GM12878 (cell line): ENCODE results near the gene RARB. TPM values are rescaled to one million over a fixed set of nuclear protein-coding genes. Genes with fewer than 3 reads are reported as not detected.
A peak's percentile ranks its signal among the peaks of the same experiment; 100 is the strongest.

Source experiments
- ATAC-seq: fragments of 200-7000 bp; cut with Tn5 transposase; 3 replicates; pipeline ENCODE4 v1.9.1; 2020; ENCODE audit warnings: mild to moderate bottlenecking, moderate library complexity
- Bru-seq: library from RNA; stranded (reverse); fragments of 400-500 nt; gene quantifications from one replicate; lab custom pipeline; 2021; lab: Mats Ljungman, UMichigan
- BruChase-seq, 2 experiments: library from RNA; stranded (reverse); fragments of 400-500 nt; gene quantifications; one replicate each; lab custom pipeline; 2021; lab: Mats Ljungman, UMichigan
- BruUV-seq: library from RNA; stranded (reverse); fragments of 400-500 nt; replicated peaks from 2 replicates; lab custom pipeline; 2021; lab: Mats Ljungman, UMichigan
- CTCF ChIA-PET: fragments of 300-600 bp; sonication (Branson Sonifier 250); formaldehyde crosslinking; extraction: SDS; loops from one replicate; lab custom pipeline; 2021; ENCODE audit warnings: inconsistent platforms; lab: Yijun Ruan, JAX
- POLR2A ChIA-PET: fragments of 350-600 bp; formaldehyde crosslinking; extraction: SDS; loops from one replicate; lab custom pipeline; 2021; ENCODE audit warnings: inconsistent platforms; lab: Charles Lee
- RAD21 ChIA-PET: fragments of 300-600 bp; sonication (Branson Sonifier 250); formaldehyde crosslinking; loops from one replicate; lab custom pipeline; 2023; ENCODE audit warnings: antibody characterized with exemption; ENCODE audit not compliant: unreplicated experiment; lab: Charles Lee
- SMC1A ChIA-PET: fragments of 300-600 bp; sonication (Branson Sonifier 250); formaldehyde crosslinking; loops from one replicate; lab custom pipeline; 2023; ENCODE audit not compliant: unreplicated experiment, uncharacterized antibody; lab: Charles Lee
- DNase-seq: peaks from one replicate; pipeline ENCODE4 v3.0.0-alpha.2; 2011; ENCODE audit warnings: low read depth, low spot score
- FAIRE-seq: peaks from 3 replicates; lab custom pipeline; 2011; peaks lifted over from hg19 to GRCh38; lab: Jason Lieb, UNC
- H2AFZ ChIP-seq: 2 replicates; pipeline ENCODE4 v1.6.0; 2011; ENCODE audit warnings: low read depth, low read length, control low read depth; ENCODE audit not compliant: control insufficient read depth
- H3K27ac ChIP-seq: 2 replicates; pipeline ENCODE4 v1.5.1; 2011; ENCODE audit warnings: control low read depth; ENCODE audit not compliant: control insufficient read depth, insufficient read depth
- H3K27me3 ChIP-seq, 2 experiments: replicated peaks in 1 of 2; 2 replicates each; pipeline versions ENCODE4 v1.6.0 to v1.6.1; 2011; ENCODE audit warnings: low read length in 1 of 2; ENCODE audit not compliant: control insufficient read depth in 2 of 2, insufficient read depth in 2 of 2
- H3K36me3 ChIP-seq, 2 experiments: 2 replicates each; pipeline ENCODE4 v1.5.1; 2011; ENCODE audit warnings: low read length in 1 of 2; ENCODE audit not compliant: control insufficient read depth in 2 of 2, insufficient read depth in 2 of 2
- H3K4me1 ChIP-seq: 2 replicates; pipeline ENCODE4 v1.6.1; 2011; ENCODE audit warnings: mild to moderate bottlenecking, low read length, moderate library complexity, mixed read lengths; ENCODE audit not compliant: control insufficient read depth, insufficient read depth
- H3K4me2 ChIP-seq: 2 replicates; pipeline ENCODE4 v1.6.0; 2011; ENCODE audit warnings: control low read depth; ENCODE audit not compliant: control insufficient read depth, insufficient read depth
- H3K4me3 ChIP-seq: fragments of 200-600 bp; sonication (generic); 2 replicates; pipeline ENCODE4 v1.5.1; 2016
- H3K79me2 ChIP-seq: 2 replicates; pipeline ENCODE4 v1.6.0; 2011; ENCODE audit warnings: low read length; ENCODE audit not compliant: control insufficient read depth, insufficient read depth
- H3K9ac ChIP-seq: 2 replicates; pipeline ENCODE4 v1.8.0; 2011; ENCODE audit warnings: low read length, control low read depth, mixed read lengths; ENCODE audit not compliant: control insufficient read depth, insufficient read depth
- H3K9me3 ChIP-seq: replicated peaks from 3 replicates; pipeline ENCODE4 v1.5.1; 2011; ENCODE audit warnings: mild to moderate bottlenecking, low read length; ENCODE audit not compliant: control insufficient read depth, insufficient read depth
- H4K20me1 ChIP-seq: 2 replicates; pipeline ENCODE4 v1.6.0; 2011; ENCODE audit not compliant: control insufficient read depth, insufficient read depth
- CBX3 ChIP-seq: fragments of 200-600 bp; sonication (generic); IDR thresholded peaks from 2 replicates; pipeline ENCODE4 v1.6.1; 2016; ENCODE audit warnings: low read depth, borderline replicate concordance
- MEF2B ChIP-seq: fragments of 450-650 bp; IDR thresholded peaks from 2 replicates; pipeline ENCODE4 v1.6.1; 2018; ENCODE audit warnings: mild to moderate bottlenecking, moderate library complexity; ENCODE audit not compliant: partially characterized antibody, poor library complexity, severe bottlenecking
- MYB ChIP-seq: fragments of 150-350 bp; IDR thresholded peaks from 2 replicates; pipeline ENCODE4 v1.6.1; 2014; ENCODE audit warnings: mild to moderate bottlenecking, low read depth, low read length, borderline replicate concordance
- NFIC ChIP-seq: IDR thresholded peaks from 2 replicates; pipeline ENCODE4 v1.6.1; 2012; ENCODE audit warnings: low read depth, mild to moderate bottlenecking, inconsistent platforms, low read length, moderate library complexity
- PML ChIP-seq: IDR thresholded peaks from 2 replicates; pipeline ENCODE4 v1.6.1; 2012; ENCODE audit warnings: low read length, inconsistent platforms
- POLR2A ChIP-seq: IDR thresholded peaks from 2 replicates; pipeline ENCODE4 v1.6.1; 2011; ENCODE audit warnings: low read depth, mild to moderate bottlenecking, low read length
- RFX5 ChIP-seq: IDR thresholded peaks from 2 replicates; pipeline ENCODE4 v1.6.1; 2011; ENCODE audit warnings: low read depth, low read length, improper control_type of control experiment
- SREBF2 ChIP-seq: IDR thresholded peaks from 2 replicates; pipeline ENCODE4 v1.6.1; 2012; ENCODE audit warnings: mild to moderate bottlenecking, low read length
- STAT1 ChIP-seq: fragments of 450-650 bp; conservative IDR thresholded peaks from 2 replicates; pipeline ENCODE4 v1.6.1; 2014; ENCODE audit warnings: antibody characterized with exemption, mild to moderate bottlenecking
- TBL1XR1 ChIP-seq: IDR thresholded peaks from 2 replicates; pipeline ENCODE4 v1.6.1; 2012; ENCODE audit warnings: low read depth, low read length, improper control_type of control experiment
- ZNF24 ChIP-seq: fragments of 450-650 bp; IDR thresholded peaks from 2 replicates; pipeline ENCODE4 v1.6.1; 2017; ENCODE audit warnings: antibody characterized with exemption, mild to moderate bottlenecking
- WGBS: methylation state at CpG from one replicate; pipeline ENCODE4 v1.1.6; 2016; ENCODE audit warnings: low lambda C conversion rate; ENCODE audit not compliant: insufficient replicate concordance, insufficient coverage; ENCODE audit errors: missing lambda C conversion rate; 5-methylcytosine and 5-hydroxymethylcytosine counted together
- in situ Hi-C: fragments of 300-500 bp; cut with MboI; formaldehyde crosslinking; loops from 9 replicates; pipeline ENCODE4 v1.14.3; 2018; ENCODE audit warnings: mixed read lengths
- intact Hi-C: fragments of 100-400 bp; cut with micrococcal nuclease; formaldehyde crosslinking; loops from one replicate; pipeline ENCODE4 v1.14.2; 2022; ENCODE audit not compliant: unreplicated experiment
- long read RNA-seq, 2 experiments: library from polyadenylated mRNA; unstranded; transcript quantifications; one replicate each; pipeline ENCODE4 v2.0.0, GENCODE V29; 2019 to 2020
- polyA minus RNA-seq, 3 experiments: library from RNA; depleted of rRNA, polyadenylated mRNA; stranded (reverse); fragments of >200 nt; gene quantifications; 2 replicates each; pipeline ENCODE4 v1.2.3, GENCODE V29; 2011
- polyA plus RNA-seq, 11 experiments: library from polyadenylated mRNA; depleted of rRNA in 4 of 11; unstranded in 6 of 11; stranded (reverse) in 5 of 11; fragments of >200 nt; fragmentation: Nextera tagmentation in 4 of 11; fragmentation: Illumina TruSeq in 1 of 11; extraction: Ambion mirVana in 4 of 11; extraction: Trizol in 1 of 11; gene quantifications; 1 replicate in 1 of 11; 2 replicates in 10 of 11; pipeline versions ENCODE4 v1.2.1 to v1.2.3, GENCODE V29; 2011 to 2016; ENCODE audit warnings: inconsistent platforms in 2 of 11, missing spikeins in 2 of 11, low read depth in 1 of 11
- total RNA-seq, 4 experiments: library from RNA; depleted of rRNA in 3 of 4; stranded (reverse); fragments of >200 nt in 3 of 4; fragmentation: Illumina TruSeq in 1 of 4; extraction: Trizol in 1 of 4; gene quantifications; 2 replicates each; pipeline versions ENCODE4 v1.2.1 to v1.2.3, GENCODE V29; 2013 to 2021
- TF ChIP-seq, protein P1 (sequence below): fragments of 150-350 bp; IDR thresholded peaks from 2 replicates; pipeline ENCODE4 v1.6.1; 2016; ENCODE audit warnings: low read depth, low read length
- TF ChIP-seq, protein P2 (sequence below): IDR thresholded peaks from 2 replicates; pipeline ENCODE4 v1.6.1; 2012; ENCODE audit warnings: low read depth, low read length, improper control_type of control experiment

RARB gene
- total RNA-seq (2013; cell fraction: nucleolus; rRNA removed) = 0.15 TPM in 1 of 2 replicates, not detected in the other
- total RNA-seq (2014; rRNA removed) (not detected in 2 replicates), total RNA-seq (2014; rRNA removed; fragmentation: Illumina TruSeq; extraction: Trizol) (not detected in 2 replicates), total RNA-seq (2021) (not detected in 2 replicates), polyA plus RNA-seq (2011; rRNA removed) (not detected in 2 replicates), polyA plus RNA-seq (2014; fragmentation: Illumina TruSeq; extraction: Trizol) (not detected in 2 replicates), polyA plus RNA-seq (2014; fragmentation: Nextera tagmentation; extraction: Ambion mirVana) (under 1 TPM; 0.05 to 0.06 TPM), polyA plus RNA-seq (2014; rRNA removed) (not detected in 2 replicates), polyA plus RNA-seq (2016; fragmentation: Nextera tagmentation; extraction: Ambion mirVana) (not detected), polyA minus RNA-seq (2011; rRNA and poly(A)+ RNA removed) (not detected in 2 replicates), Bru-seq, nascent RNA (not detected), BruChase-seq, experiment 1, labeled RNA remaining after a 6-hour chase (not detected), BruChase-seq, experiment 2, labeled RNA remaining after a 2-hour chase (percentile 1 among the genes with signal in this experiment)
- not detected for polyA plus RNA-seq (2011; ENCODE audit: low read depth)
- polyA plus RNA-seq (2011; cell fraction: cytosol; rRNA removed) = not detected in 2 replicates
- polyA plus RNA-seq (2011; cell fraction: nucleus; rRNA removed) = not detected in 2 replicates
- polyA plus RNA-seq (2012) = 0.04 TPM in 1 of 2 replicates, not detected in the other
- polyA minus RNA-seq (2011; cell fraction: cytosol; rRNA and poly(A)+ RNA removed) = not detected in 2 replicates
- polyA minus RNA-seq (2011; cell fraction: nucleus; rRNA and poly(A)+ RNA removed) = not detected in 2 replicates
- long read RNA-seq, experiment 1 = 0 reads
- long read RNA-seq, experiment 2, partial matches to known transcripts = 0 of 1 reads
- long read RNA-seq, experiment 2, other reads (novel, unspliced or antisense) = 1 of 1 reads

DNA sequence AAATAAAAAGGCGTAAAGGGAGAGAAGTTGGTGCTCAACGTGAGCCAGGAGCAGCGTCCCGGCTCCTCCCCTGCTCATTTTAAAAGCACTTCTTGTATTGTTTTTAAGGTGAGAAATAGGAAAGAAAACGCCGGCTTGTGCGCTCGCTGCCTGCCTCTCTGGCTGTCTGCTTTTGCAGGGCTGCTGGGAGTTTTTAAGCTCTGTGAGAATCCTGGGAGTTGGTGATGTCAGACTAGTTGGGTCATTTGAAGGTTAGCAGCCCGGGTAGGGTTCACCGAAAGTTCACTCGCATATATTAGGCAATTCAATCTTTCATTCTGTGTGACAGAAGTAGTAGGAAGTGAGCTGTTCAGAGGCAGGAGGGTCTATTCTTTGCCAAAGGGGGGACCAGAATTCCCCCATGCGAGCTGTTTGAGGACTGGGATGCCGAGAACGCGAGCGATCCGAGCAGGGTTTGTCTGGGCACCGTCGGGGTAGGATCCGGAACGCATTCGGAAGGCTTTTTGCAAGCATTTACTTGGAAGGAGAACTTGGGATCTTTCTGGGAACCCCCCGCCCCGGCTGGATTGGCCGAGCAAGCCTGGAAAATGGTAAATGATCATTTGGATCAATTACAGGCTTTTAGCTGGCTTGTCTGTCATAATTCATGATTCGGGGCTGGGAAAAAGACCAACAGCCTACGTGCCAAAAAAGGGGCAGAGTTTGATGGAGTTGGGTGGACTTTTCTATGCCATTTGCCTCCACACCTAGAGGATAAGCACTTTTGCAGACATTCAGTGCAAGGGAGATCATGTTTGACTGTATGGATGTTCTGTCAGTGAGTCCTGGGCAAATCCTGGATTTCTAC, at the start of gene RARB:
RARB (plus strand) TSS at position 322 of the 847 bp plus-strand sequence; CDS start at position 791, 469 bp downstream.
- 20% methylated on average over 24 of the region's 27 CpGs for WGBS
- no peak for DNase-seq
- Histone ChIP-seq H3K9me3 (no peaks in the 10 kb centered on the region), H3K27ac (no peak within 1 kb of the TSS), H3K27me3 (peaks cover 2 to 16% of the 10 kb centered on the region in 2 experiments), H3K4me2 (no peak within 1 kb of the TSS), H3K4me3 (no peak within 1 kb of the TSS), H4K20me1 (no peaks in the 10 kb centered on the region), H3K36me3 (no peaks in the 10 kb centered on the region), H3K4me1 (no peaks in the 10 kb centered on the region), H3K9ac (no peak within 1 kb of the TSS), H2AFZ (no peak within 1 kb of the TSS), H3K79me2 (no peaks in the 10 kb centered on the region)
- no peak for FAIRE-seq
- no TSS peak for BruUV-seq
- intact Hi-C loops (no loop called here), in situ Hi-C loops (no loop called here)
- ATAC-seq = no peak
- POLR2A ChIA-PET = interaction anchor here (0.6 kb wide), 1 partner anchor 280 kb away, joined by 3 read pairs; no protein-coding TSS in a partner anchor
- no peak for TF ChIP-seq NFIC
- TF ChIP-seq, protein P1, sequence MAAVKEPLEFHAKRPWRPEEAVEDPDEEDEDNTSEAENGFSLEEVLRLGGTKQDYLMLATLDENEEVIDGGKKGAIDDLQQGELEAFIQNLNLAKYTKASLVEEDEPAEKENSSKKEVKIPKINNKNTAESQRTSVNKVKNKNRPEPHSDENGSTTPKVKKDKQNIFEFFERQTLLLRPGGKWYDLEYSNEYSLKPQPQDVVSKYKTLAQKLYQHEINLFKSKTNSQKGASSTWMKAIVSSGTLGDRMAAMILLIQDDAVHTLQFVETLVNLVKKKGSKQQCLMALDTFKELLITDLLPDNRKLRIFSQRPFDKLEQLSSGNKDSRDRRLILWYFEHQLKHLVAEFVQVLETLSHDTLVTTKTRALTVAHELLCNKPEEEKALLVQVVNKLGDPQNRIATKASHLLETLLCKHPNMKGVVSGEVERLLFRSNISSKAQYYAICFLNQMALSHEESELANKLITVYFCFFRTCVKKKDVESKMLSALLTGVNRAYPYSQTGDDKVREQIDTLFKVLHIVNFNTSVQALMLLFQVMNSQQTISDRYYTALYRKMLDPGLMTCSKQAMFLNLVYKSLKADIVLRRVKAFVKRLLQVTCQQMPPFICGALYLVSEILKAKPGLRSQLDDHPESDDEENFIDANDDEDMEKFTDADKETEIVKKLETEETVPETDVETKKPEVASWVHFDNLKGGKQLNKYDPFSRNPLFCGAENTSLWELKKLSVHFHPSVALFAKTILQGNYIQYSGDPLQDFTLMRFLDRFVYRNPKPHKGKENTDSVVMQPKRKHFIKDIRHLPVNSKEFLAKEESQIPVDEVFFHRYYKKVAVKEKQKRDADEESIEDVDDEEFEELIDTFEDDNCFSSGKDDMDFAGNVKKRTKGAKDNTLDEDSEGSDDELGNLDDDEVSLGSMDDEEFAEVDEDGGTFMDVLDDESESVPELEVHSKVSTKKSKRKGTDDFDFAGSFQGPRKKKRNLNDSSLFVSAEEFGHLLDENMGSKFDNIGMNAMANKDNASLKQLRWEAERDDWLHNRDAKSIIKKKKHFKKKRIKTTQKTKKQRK = no peak
- TF ChIP-seq ZNF24 = no peak
- no peak for TF ChIP-seq CBX3
- TF ChIP-seq, protein P2, sequence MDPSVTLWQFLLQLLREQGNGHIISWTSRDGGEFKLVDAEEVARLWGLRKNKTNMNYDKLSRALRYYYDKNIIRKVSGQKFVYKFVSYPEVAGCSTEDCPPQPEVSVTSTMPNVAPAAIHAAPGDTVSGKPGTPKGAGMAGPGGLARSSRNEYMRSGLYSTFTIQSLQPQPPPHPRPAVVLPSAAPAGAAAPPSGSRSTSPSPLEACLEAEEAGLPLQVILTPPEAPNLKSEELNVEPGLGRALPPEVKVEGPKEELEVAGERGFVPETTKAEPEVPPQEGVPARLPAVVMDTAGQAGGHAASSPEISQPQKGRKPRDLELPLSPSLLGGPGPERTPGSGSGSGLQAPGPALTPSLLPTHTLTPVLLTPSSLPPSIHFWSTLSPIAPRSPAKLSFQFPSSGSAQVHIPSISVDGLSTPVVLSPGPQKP = no peak
- TF ChIP-seq SREBF2 = no peak
- no peak for TF ChIP-seq MEF2B
- TF ChIP-seq POLR2A = no peak
- TF ChIP-seq MYB = no peak
- TF ChIP-seq PML = no peak
- TF ChIP-seq RFX5 = no peak
- TF ChIP-seq TBL1XR1 = no peak
- no peak for TF ChIP-seq STAT1
- SMC1A ChIA-PET = no interaction called here
- CTCF ChIA-PET = no interaction called here
- RAD21 ChIA-PET = no interaction called here
